Hindlimb muscle (tissue), 1 donor: ENCODE data around the gene STOML1. TPM values are rescaled to one million over a fixed set of nuclear protein-coding genes. Genes with fewer than 3 reads are reported as not detected.

Experiments
- DNase-seq: peaks from one replicate; pipeline ENCODE4 v3.0.0-alpha.2; 2013
- polyA plus RNA-seq: library from polyadenylated mRNA; unstranded; fragments of 120-200 nt; gene quantifications from one replicate; pipeline ENCODE4 v1.2.1, GENCODE V29; 2013; ENCODE audit not compliant: insufficient read length

The STOML1 gene
- 43.0 TPM for polyA plus RNA-seq

- DNase-seq, result peak; percentile 95
Observed at GRCh38 chr15:73991726-73992593, at the start of gene STOML1. STOML1 (minus strand) TSS chr15:73992295; CDS start chr15:73992223, 72 bp downstream.

DNA sequence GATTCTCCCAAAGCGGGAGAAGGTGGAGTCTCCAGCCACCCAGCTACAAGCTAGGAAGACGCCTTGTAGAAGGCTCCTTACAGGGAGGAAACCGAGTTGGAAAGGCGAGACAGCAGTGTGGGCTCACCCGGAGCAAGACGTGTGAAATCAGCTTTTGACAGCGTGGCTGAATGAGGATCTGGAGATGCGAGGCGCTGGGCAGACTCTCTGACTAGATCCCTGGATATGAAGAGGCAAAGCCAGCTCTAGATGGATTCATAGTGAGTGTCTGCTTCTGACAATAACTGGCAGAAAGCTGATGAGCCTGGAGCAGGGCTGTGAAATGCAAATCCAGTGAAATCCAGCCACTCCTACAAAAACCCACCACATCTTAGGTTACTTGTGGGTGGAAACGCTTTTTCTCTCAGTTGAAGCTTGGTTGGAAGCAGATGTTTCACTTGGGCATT is 49.2 kb upstream of the STOML1 start:
- DNase-seq, result no peak

GRCh38 chr15:74040109-74040850 is 48.2 kb upstream of the STOML1 start:
- DNase-seq, result peak; percentile 79

- no peak for DNase-seq
Observed at GRCh38 chr15:74039656-74040010, 47.5 kb upstream of the STOML1 start.

DNA sequence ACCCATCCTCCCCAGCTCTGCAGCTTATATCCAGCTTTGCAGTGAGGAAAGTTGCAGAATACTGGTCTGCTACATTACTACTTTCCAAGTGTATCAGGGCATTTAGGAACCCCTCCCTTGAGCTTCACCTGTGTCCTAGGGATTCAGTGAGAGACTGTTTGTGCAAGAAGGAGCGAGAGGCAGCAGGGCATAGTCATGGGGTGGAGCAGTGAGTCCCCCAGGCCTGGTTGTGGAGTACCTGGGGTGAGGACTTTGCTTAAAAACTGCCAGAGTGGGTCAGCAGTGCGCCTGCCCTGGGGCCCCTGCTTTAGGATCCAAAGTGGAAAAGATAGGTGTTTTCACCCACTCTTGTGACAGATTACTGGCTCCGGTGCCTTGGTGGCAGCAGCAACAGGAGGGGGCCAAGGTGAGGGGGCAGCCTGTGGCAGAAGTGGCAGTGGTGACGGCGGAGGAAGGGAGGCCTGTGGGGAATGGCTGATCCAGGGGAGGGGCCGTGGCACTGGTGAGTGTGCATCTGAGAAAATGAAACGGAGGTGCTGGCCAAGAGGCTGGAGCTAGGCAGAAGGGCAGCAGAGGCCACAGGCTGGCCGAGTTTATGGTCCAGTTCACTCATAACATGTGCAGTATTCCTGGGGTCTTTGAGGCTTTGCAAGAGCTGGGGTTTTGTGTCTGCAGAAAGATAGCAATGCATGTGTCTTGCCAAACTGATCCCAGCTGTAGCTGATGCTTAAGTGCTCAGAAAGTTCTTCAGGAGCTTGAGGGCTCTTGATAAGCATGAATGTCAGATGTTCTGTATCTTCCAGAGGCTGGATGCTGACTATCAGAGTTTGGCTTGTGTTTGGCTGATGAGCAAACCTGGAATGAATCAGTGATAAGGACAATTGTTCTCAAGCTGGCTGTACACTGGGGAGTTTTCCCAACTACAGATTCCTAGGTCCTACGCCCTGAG is 46.9 kb upstream of the STOML1 start:
- no peak for DNase-seq

DNA sequence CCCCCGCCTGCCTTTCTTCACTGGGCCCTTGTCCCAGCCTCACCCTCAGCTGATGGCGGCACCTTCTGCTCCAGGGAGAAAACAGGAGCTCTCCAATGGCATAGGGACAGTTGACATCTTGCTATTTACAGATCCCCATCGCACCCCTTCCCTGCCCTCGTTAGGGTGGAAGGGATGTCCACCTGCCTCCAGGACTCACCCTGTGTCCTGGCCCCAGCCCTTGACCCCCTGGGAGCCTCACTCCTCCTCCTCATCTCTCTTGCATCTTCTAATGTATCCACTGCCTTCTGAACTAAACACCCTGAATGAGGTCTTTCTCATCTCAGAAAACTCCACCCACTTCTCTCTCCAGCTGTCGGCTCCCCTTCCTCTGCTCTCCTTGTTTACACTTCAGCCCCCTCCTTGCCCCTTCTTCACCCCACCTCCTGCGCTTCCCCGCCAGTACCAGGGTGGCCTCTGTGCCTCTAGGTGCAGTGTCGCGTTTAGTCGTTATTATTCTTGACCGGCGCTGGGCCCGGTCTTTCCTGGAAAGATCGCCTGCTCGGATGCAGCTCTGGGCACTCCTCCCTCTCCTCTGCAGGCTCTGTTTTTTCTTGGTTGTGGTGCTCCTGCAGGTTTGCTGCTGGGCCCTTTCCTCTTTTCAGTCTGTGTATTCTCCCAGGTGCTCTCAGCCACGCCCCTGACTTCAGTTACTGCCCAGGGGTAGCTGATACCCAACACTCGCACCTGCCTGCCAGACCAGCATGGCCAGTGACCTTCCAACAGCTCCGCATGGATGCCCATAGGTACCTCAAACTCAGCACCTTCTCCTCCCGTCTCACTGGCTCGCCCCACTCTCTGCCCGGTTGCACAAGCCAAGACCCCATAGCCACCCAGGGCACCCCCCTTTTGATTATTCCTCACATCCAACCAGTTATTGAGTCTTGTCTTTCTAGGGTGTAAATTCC is 45.3 kb upstream of the STOML1 start:
- DNase-seq, result no peak

- peak; percentile 63 for DNase-seq
Observed at GRCh38 chr15:74036271-74037170, 44.4 kb upstream of the STOML1 start.

GRCh38 chr15:74035121-74036017 is 43.3 kb upstream of the STOML1 start:
- DNase-seq, result no peak

GRCh38 chr15:74034206-74034755 is 42.2 kb upstream of the STOML1 start:
- no peak for DNase-seq

GRCh38 chr15:74032606-74033561 is 40.8 kb upstream of the STOML1 start:
- DNase-seq, result no peak

DNA sequence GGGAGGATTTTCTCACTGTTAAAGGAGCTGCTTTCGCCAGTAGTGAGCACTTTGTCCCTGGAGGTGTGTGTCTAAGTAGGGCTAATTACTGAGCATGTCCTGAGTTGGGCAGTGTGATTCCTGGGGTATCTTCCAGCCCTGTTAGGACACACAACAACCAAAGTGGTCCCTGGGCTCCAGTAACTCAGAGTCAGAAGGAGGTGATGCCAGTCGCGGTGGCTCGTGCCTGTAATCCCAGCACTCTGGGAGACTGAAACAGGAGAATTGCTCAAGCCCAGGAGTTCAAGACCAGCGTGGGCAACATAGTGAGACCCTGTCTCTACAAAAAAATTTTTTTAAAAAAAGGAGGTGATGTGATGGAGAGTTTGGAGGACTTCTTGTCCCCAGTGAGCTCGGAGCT is 40.0 kb upstream of the STOML1 start:
- DNase-seq, result no peak

GRCh38 chr15:74028646-74029045 is 36.6 kb upstream of the STOML1 start:
- no peak for DNase-seq

DNA sequence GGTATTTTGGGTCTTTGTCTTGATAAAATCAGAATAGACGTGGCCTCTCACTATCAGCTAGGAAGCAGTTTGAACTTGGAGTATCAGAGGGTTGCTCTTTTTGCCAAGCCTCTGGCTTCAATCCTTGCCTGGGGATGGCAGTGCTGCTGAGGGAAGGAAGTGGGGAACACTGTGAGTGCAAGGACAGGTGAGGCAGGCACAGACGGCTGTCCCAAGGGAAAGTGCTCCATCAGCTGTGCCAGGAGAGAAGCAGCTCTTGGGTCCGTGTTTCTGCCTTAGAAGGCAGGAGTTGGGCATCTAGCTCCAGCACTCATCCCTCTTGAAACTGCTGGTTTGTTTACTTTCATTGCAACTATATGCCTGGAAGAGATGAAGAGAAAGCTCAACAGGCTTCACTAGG is 35.6 kb upstream of the STOML1 start:
- DNase-seq, result no peak

- DNase-seq, result no peak
Observed at GRCh38 chr15:74025436-74025835, 33.3 kb upstream of the STOML1 start.

GRCh38 chr15:74024687-74025086 is 32.6 kb upstream of the STOML1 start:
- no peak for DNase-seq

DNA sequence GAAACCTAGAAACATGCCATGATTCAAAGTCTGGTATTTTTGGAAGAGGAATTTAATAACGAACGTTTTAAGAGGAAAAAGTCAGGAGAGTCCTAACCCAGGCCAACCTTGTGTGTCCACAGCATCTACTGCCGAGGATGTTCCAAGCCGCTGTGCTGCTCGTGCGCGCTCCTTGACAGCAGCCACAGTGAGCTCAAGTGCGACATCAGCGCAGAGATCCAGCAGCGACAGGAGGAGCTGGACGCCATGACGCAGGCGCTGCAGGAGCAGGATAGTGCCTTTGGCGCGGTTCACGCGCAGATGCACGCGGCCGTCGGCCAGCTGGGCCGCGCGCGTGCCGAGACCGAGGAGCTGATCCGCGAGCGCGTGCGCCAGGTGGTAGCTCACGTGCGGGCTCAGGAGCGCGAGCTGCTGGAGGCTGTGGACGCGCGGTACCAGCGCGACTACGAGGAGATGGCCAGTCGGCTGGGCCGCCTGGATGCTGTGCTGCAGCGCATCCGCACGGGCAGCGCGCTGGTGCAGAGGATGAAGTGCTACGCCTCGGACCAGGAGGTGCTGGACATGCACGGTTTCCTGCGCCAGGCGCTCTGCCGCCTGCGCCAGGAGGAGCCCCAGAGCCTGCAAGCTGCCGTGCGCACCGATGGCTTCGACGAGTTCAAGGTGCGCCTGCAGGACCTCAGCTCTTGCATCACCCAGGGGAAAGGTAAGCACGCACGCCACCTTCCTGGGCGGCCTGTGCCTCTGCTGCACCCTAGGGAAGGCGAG is 30.8 kb upstream of the STOML1 start:
- DNase-seq, result no peak

GRCh38 chr15:74019734-74020133 is 27.6 kb upstream of the STOML1 start:
- no peak for DNase-seq
